Suprapubic skin (tissue), 4 donors: Measurements from ENCODE around the gene FGF10. TPM values are rescaled to one million over a fixed set of nuclear protein-coding genes. Genes with fewer than 3 reads are reported as not detected.

Source experiments
- DNase-seq, 2 donors: peaks; one replicate each; pipeline ENCODE4 v3.0.0-alpha.2; 2019; ENCODE audit warnings: low spot score in 2 of 2
- H3K27ac ChIP-seq: fragments of 200-600 bp; sonication (generic); one replicate; pipeline ENCODE4 v1.5.1; 2019
- H3K27me3 ChIP-seq: fragments of 200-600 bp; sonication (generic); one replicate; pipeline ENCODE4 v1.5.1; 2019
- H3K36me3 ChIP-seq: fragments of 200-600 bp; sonication (generic); one replicate; pipeline ENCODE4 v1.5.1; 2019
- H3K4me1 ChIP-seq: fragments of 200-600 bp; sonication (generic); one replicate; pipeline ENCODE4 v1.5.1; 2019
- H3K4me3 ChIP-seq: fragments of 200-600 bp; sonication (generic); one replicate; pipeline ENCODE4 v1.5.1; 2019; ENCODE audit warnings: mild to moderate bottlenecking
- H3K9me3 ChIP-seq: fragments of 200-600 bp; sonication (generic); one replicate; pipeline ENCODE4 v1.5.1; 2019
- EP300 ChIP-seq: sonication (generic); formaldehyde crosslinking; IDR thresholded peaks from one replicate; pipeline ENCODE4 v1.6.1; 2017; ENCODE audit warnings: antibody characterized with exemption
- POLR2A ChIP-seq, 2 donors: fragments of 450-650 bp; IDR thresholded peaks; one replicate each; pipeline ENCODE4 v1.6.1; 2017; ENCODE audit warnings: antibody characterized with exemption in 2 of 2, mild to moderate bottlenecking in 2 of 2, moderate library complexity in 2 of 2
- POLR2AphosphoS5 ChIP-seq, 3 donors: sonication (generic); formaldehyde crosslinking; IDR thresholded peaks; one replicate each; pipeline ENCODE4 v1.6.1; 2017; ENCODE audit warnings: antibody characterized with exemption in 3 of 3
- WGBS: methylation state at CpG from one replicate; pipeline ENCODE4 v1.1.5; 2018; 5-methylcytosine and 5-hydroxymethylcytosine counted together
- total RNA-seq, 4 donors: library from RNA; depleted of rRNA; stranded (reverse); fragments of >200 nt; gene quantifications; one replicate each; pipeline ENCODE4 v1.1.0, GENCODE V29; 2016
- TF ChIP-seq, protein P1 (sequence below), 2 donors: fragments of 200-600 bp in 1 of 2; fragments of 450-650 bp in 1 of 2; sonication (generic) in 1 of 2; IDR thresholded peaks; one replicate each; pipeline ENCODE4 v1.5.1; 2016 to 2019; ENCODE audit warnings: antibody characterized with exemption in 2 of 2, mild to moderate bottlenecking in 1 of 2, moderate library complexity in 1 of 2

Gene FGF10
- total RNA-seq, 4 donors from 2014 or later, result 0.42 to 3.9 (median 2.1) TPM

DNA sequence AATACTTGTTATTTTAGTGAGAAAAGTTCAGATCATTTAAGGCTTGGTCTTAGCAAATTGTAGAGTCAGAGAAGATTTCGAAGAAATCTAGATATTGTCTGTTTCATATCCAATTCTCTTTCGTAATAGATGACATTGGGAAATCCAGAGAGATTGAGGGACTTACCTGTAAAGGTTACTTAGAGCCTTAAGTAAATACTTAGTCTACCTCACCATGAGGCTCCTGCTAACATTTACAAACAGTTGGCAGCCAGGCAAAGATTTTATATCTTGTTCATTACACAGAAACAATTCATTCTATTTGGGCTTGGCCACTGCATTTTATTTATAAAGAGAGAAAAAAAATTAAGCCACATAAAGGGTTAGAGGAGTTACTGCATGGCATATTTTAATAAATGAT, 70.3 kb downstream of the FGF10 start:
- Histone ChIP-seq H3K4me1 (no peaks in the 10 kb centered on the region), H3K9me3 (no peaks in the 10 kb centered on the region), H3K27ac (no peak overlapping the region), H3K27me3 (no peaks in the 10 kb centered on the region), H3K36me3 (no peaks in the 10 kb centered on the region), H3K4me3 (no peak overlapping the region)
- no peak for DNase-seq
- 86% methylated on average over 2 of the region's 2 CpGs for WGBS
- no peak for TF ChIP-seq POLR2A (IDR thresholded peaks at IDR 0.05)

DNA sequence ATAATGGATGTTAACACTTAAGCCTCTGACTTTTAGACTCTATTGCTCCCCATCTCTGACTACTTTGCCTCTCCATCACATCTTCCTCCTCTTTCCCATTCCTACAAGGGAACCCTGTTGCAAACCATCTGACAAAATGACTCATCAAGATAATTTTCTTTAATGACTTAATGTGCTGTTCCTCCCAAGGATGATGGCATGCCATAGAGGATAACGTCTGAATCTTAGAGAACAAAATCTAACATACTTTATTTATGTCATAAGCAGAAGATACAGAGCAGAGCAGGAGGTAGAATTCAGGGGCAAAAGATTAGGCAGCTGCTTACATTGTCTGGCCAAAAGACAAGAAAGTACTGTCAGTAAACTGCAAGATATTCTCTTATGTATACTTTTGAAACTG, 76.8 kb downstream of the FGF10 start:
- no peak for DNase-seq
- no peaks in the 10 kb centered on the region for H3K4me1 ChIP-seq
- H3K36me3 ChIP-seq, result no peaks in the 10 kb centered on the region
- H3K27ac ChIP-seq, result no peak overlapping the region
- no peak for TF ChIP-seq POLR2A (IDR thresholded peaks at IDR 0.05)
- TF ChIP-seq EP300, result no peak
- TF ChIP-seq, protein P1, sequence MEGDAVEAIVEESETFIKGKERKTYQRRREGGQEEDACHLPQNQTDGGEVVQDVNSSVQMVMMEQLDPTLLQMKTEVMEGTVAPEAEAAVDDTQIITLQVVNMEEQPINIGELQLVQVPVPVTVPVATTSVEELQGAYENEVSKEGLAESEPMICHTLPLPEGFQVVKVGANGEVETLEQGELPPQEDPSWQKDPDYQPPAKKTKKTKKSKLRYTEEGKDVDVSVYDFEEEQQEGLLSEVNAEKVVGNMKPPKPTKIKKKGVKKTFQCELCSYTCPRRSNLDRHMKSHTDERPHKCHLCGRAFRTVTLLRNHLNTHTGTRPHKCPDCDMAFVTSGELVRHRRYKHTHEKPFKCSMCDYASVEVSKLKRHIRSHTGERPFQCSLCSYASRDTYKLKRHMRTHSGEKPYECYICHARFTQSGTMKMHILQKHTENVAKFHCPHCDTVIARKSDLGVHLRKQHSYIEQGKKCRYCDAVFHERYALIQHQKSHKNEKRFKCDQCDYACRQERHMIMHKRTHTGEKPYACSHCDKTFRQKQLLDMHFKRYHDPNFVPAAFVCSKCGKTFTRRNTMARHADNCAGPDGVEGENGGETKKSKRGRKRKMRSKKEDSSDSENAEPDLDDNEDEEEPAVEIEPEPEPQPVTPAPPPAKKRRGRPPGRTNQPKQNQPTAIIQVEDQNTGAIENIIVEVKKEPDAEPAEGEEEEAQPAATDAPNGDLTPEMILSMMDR (IDR thresholded peaks at IDR 0.05), result no peak
- no peak for TF ChIP-seq POLR2AphosphoS5 (IDR thresholded peaks at IDR 0.05)
- H3K9me3 ChIP-seq, result no peaks in the 10 kb centered on the region
- WGBS, result 26% methylated on average over 1 of the region's 1 CpG
- H3K27me3 ChIP-seq, result no peaks in the 10 kb centered on the region
- no peak overlapping the region for H3K4me3 ChIP-seq

DNA sequence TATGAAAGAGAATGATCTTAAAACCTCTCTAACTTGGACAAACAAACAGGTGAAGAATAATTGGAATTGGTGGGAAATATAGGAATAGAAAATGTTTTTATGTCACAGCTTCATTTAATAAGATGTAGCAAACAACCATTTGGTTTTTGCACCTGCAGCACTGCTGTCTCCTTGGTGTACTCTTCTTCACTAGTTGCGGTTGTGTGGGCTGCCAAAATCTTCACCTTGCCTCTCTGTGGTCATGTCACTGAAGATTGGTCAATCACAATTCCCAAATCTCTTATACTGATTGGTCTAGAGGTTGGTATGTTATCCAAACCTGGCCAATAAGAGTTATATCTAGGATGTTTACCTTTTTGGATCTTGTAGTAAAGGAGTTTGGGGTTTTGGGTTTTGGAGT, 88.7 kb downstream of the FGF10 start:
- Histone ChIP-seq H3K36me3 (no peaks in the 10 kb centered on the region), H3K9me3 (no peaks in the 10 kb centered on the region), H3K4me1 (no peaks in the 10 kb centered on the region), H3K27me3 (no peaks in the 10 kb centered on the region), H3K4me3 (no peak overlapping the region), H3K27ac (no peak overlapping the region)
- TF ChIP-seq, protein P1 (IDR thresholded peaks at IDR 0.05), result no peak
- TF ChIP-seq EP300 (no peak), POLR2A (IDR thresholded peaks at IDR 0.05) (no peak)
- 82% methylated on average over 1 of the region's 1 CpG for WGBS
- no peak for DNase-seq

DNA sequence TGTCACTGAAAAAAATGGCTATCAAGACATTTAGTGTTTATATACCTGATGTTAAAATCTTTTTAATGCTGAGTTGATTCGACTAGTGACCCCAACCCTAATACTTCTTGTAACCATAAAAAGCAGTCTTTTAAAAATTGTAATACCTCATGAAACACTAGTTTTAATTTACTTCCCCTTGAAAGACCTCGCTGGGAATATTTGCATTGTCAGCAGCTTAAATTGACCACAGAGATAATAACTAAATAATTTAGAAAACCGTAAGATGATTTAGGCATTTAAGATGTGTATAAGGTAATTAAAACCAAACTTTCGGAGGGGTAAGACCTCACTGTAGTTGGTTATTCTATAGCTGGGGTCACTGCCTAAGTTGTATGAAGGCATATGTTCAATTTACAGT, 89.8 kb downstream of the FGF10 start:
- no peaks in the 10 kb centered on the region for H3K9me3 ChIP-seq
- H3K27ac ChIP-seq, result no peak overlapping the region
- TF ChIP-seq POLR2AphosphoS5 (IDR thresholded peaks at IDR 0.05), result no peak
- TF ChIP-seq, protein P1 (IDR thresholded peaks at IDR 0.05), result no peak
- TF ChIP-seq POLR2A (IDR thresholded peaks at IDR 0.05), result no peak
- no peak for TF ChIP-seq EP300
- WGBS, result 80% methylated on average over 4 of the region's 4 CpGs
- H3K36me3 ChIP-seq, result no peaks in the 10 kb centered on the region
- H3K4me3 ChIP-seq, result no peak overlapping the region
- H3K4me1 ChIP-seq, result no peaks in the 10 kb centered on the region
- no peak for DNase-seq
- no peaks in the 10 kb centered on the region for H3K27me3 ChIP-seq

DNA sequence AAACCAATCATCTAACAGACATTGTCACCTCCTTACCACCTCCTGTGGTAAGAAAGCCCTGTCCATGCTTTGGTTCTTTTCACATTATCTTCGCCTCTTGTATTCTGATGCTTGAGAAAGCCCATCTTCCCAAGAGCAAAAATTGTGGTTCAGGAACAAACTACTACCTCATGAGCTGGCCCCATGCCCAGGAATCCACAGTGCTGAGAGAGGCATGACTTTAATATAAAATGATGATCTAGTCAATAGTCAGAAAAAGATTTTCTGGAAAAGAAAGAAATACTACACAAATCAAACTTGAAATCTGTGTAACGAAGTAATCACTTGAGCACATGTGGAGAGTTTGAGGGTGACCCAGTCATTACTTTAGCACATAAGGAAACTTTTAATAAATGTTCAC, 94.7 kb downstream of the FGF10 start:
- H3K9me3 ChIP-seq, result peaks cover 6% of the 10 kb centered on the region
- peaks cover 4% of the 10 kb centered on the region for H3K4me1 ChIP-seq
- peak overlapping the region; percentile 29 for H3K27ac ChIP-seq
- peak; percentile 61 to 83 for DNase-seq
- no peak overlapping the region for H3K4me3 ChIP-seq
- no peaks in the 10 kb centered on the region for H3K27me3 ChIP-seq
- WGBS, result 73% methylated on average over 2 of the region's 2 CpGs
- no peaks in the 10 kb centered on the region for H3K36me3 ChIP-seq
- no peak for TF ChIP-seq POLR2A (IDR thresholded peaks at IDR 0.05)
- no peak for TF ChIP-seq EP300
- TF ChIP-seq, protein P1 (IDR thresholded peaks at IDR 0.05), result no peak
- no peak for TF ChIP-seq POLR2AphosphoS5 (IDR thresholded peaks at IDR 0.05)

DNA sequence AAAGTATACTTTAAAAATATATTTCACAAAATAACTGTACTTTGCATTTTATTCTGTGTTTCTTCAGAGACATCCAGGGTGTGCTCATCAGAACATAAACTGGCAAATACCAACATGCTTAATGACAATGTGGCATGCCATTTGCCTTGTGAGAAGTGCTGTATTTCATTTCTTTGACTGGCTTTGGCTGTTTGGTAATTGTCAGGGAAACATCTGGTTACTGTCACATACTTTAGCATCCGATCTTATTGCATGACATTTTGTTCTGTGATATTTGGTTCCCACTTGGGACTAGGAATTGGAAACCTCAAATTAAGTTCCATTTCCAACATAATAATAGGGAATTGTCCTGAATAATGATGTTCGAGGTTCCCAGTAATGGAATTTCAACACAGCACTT, 96.5 kb downstream of the FGF10 start:
- Histone ChIP-seq H3K27ac (no peak overlapping the region), H3K4me1 (peaks cover 4% of the 10 kb centered on the region), H3K4me3 (no peak overlapping the region), H3K36me3 (no peaks in the 10 kb centered on the region), H3K9me3 (peaks cover 6% of the 10 kb centered on the region), H3K27me3 (no peaks in the 10 kb centered on the region)
- TF ChIP-seq EP300 (no peak), POLR2A (IDR thresholded peaks at IDR 0.05) (no peak), POLR2AphosphoS5 (IDR thresholded peaks at IDR 0.05) (no peak)
- TF ChIP-seq, protein P1 (IDR thresholded peaks at IDR 0.05), result no peak
- DNase-seq, result no peak
- 51% methylated on average over 2 of the region's 2 CpGs for WGBS
